NCI-H748 treated with DMSO at 0.1 percent for 48 hours (cell line): ENCODE results near the gene CMC4.
A peak's percentile ranks its signal among the peaks of the same experiment; 100 is the strongest.

Experiments used
- DNase-seq: peaks from one replicate; lab custom pipeline; 2025; lab: John Stamatoyannopoulos, UW

Gene CMC4, protein sequence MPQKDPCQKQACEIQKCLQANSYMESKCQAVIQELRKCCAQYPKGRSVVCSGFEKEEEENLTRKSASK

DNA sequence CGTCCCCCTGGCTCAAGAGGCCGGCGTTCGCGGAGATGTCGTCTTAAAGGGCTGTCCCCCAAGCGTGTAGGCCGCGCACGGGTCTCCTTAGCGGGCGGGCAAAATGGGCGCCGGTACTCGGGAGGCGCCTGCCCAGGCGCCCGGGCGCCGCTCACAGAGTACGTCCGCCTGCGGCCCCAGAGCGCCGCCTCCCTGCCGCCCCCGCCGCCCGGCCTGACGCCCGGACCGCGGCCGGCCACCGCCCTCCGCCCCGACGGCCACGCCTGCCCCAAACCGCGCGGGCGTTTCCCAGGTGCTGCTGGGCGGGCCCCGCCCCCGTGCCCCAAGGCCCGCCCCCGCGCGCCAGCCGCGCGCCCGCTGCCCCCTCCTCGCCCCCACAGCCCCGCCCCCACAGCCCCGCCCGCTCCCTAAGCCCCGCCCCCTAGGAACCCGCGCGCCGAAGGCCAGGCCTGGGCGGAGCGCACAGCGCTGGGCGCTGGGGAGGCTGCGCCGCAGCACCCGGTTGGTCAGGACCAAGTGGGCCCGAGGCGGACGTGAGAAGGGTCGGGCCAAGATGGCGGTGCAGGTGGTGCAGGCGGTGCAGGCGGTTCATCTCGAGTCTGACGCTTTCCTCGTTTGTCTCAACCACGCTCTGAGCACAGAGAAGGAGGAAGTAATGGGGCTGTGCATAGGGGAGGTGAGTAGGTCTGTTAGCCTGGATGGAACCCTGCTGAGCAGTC is at the start of gene CMC4, which contains the start of the genes BRCC3 and MTCP1:
Gene CMC4 (minus strand): TSS at position 162 of the 719 bp plus-strand sequence. CDS start 7,113 bp downstream, outside the sequence.
Gene BRCC3 (plus strand): TSS at position 534 of the 719 bp plus-strand sequence. CDS start 20 bp downstream, at position 554.
Gene MTCP1 (minus strand): TSS at position 162 of the 719 bp plus-strand sequence. CDS start 5,126 bp downstream, outside the sequence.
- peak; percentile 75 for DNase-seq

DNA sequence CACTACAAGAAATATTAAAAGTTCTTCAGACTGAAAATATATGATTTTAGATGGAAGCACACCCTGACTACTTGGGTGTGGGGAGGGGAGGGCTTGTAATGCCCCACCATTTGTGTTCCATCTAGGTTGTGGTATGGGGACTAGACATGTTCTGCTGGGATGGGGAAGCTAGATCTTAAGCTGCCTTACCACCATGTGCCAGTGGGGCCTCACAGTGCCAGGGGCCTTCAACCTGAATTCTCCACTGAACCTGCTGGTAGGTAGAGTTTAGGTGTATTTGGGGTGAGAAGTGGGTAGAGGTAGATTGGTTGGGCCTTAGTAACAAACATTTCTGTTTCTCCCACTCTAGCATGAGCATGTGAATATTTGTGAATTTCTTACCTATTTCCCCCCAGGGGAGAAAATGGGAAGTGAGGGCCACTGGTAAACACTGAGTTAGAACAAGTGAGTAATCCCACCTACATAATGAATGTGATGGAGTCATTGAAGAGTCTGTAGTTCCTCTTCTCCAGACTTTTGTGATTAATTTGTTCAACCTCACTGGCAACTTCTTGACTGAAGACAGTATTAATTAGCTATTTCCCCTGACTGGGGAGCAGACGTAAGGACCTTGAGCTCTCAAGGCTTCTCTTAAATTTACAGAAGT is 44.4 kb upstream of the CMC4 start:
- no peak for DNase-seq

DNA sequence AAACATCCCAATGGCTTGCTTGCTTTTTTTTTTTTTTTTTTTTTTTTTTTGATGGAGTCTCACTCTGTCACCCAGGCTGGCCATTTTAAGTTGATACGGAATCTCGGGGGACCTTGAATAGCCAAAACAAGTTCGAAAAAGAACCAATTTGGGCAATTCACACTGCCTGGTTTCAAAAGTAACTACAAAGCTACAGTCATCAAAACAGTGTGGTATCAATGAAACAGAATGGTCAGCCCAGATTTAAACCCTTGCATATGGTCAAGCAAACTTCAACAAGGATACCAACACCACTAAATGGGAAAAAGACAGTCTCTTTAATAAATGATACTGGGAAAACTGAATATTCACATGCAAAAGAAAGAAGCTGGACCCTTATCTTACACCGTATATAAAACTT is 42.2 kb upstream of the CMC4 start:
- no peak for DNase-seq

DNA sequence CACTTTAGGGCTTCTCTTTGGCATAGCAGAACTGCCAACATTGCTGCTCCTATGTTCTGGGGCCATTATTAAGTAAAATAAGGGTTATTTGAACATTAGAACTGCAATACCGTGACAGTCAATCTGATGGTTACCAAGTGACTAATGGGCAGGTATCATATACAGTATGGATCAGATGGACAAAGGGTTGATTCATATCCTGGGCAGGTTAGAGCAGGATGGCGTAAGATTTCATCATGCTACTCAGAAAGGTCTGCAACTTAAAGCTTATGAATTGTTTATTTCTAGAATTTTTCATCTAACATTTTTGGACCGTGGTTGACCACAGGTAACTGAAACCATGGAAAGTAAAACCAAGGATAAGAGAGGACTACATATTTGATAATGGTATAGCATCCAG is 41.2 kb upstream of the CMC4 start:
- DNase-seq = no peak

DNA sequence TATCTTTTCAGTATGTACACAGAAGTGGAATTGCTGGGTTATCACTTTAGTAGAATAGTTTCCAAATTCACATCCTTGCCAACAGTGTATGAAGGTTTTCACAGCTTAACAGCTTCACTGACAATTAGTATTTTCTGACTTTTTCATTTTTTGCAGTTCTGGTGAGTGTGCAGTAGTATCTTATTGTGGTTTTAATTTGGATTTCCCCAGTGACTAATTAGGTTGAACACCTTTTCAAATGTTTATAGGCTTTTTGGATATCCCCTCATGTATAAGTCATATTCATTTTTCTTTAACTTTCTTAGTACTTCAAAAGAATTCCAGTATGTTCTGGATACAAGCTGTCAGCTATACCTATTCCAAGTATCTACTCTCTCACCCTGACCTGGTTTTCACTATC is 37.5 kb upstream of the CMC4 start:
- no peak for DNase-seq

DNA sequence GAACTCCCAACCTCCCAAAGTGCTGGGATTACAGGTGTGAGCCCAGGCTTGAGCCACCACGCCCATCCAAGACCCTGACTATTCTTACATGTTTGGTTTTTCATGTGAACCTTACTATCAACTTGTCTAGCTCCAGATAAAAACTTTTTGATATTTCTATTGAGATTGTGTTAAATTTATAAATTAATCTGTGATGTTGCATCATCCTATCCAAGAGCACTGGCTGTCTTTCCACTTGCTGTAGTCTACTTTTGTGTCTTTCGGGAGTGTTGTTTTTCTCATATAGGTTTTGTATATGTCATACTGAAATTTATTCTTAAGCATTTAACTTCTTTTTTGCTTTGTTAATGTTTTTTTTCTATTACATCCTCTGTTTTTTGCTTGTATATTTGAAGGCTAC is 35.0 kb upstream of the CMC4 start:
- no peak for DNase-seq

DNA sequence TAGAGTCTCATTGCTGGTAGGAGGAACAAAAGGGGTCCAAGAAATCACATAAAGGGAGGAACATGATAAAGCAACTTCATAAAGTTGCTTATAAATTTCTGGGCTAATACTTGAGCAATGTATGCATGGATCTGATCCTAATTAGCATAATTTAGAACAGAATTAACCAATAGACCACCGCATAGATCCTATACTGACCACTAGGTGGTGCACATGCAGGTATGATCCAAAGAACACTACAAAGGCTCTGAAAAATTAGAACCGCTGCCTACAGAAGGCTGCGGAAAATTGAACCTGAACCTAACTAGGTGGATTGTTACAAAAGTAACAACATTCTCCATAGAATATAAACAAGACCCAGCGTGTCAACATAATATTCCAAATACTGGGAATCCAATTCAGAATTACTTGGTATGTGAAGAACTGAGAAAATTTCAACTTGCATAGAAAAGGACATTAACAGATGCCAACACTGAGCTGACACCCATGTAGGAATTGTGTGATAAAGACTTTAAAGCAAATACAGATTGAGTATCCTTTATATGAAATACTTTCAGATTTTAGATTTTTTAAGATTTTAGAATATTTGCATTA is 23.6 kb upstream of the CMC4 start:
- DNase-seq = peak; percentile 2

DNA sequence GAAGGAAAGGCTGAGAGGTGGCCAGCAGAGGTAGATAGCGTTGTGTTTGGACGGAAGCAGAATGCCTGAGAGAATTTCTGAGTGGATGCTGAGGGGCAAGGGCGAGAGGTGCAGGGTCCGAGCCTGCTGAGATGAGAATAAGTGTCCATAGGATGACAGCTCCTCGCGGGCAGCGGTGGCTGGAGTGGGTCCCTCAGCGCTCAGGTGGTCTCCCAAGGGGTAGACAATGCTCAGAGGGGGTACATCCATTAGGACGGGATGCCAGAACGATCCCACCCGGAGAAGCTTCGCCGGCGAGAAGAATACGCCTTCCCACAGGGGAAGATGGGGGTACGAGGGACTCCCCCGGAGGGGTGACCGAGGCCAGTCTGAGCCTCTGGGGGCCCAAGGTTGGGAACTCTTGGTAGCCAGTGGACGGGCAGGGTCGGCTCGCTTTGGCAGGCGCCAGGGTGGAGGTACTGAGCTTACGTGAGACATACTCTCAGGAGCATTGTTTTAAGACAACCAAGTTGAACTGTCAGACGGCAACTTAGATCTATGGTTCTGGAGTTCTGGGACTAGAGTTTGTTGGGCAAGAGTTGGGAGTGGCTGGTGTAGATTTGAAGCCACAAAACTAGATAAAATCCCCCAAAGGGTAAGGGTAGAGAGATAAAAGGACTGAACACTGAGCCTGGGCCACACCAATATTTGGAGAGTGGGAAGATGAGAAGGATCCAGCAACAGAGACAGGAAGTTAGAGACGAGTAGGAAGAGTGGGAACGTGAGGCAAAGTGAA is 16.2 kb upstream of the CMC4 start:
- DNase-seq = no peak

DNA sequence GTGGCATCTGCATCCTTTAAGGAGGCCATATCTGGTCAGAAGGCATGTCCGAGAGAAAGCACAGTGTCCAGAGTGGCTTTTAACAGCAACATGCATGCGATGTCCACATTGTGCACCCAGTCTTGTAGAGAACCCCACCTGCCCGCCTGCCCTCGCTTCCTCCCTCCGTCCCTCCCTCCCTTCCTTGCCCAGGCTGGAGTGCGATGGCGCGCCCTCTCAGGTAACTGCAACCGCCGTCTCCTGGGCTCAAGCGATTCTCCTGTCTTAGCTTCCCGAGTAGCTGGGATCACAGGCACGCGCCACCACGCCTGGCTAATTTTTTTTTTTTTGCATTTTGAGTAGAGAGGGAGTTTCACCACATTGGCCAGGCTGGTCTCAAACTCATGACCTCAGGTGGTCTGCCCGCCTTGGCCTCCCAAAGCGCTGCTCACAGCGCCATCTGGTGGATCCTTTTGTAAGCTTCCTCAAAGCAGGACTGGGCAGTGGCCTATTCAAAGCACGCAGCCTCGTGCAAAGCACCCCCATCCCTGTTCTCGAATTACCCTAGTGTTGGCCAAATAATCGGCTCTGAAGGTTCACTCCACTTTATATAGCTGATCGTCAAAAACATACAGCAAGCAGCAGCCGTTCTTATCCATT is 15.4 kb upstream of the CMC4 start:
- DNase-seq = no peak

DNA sequence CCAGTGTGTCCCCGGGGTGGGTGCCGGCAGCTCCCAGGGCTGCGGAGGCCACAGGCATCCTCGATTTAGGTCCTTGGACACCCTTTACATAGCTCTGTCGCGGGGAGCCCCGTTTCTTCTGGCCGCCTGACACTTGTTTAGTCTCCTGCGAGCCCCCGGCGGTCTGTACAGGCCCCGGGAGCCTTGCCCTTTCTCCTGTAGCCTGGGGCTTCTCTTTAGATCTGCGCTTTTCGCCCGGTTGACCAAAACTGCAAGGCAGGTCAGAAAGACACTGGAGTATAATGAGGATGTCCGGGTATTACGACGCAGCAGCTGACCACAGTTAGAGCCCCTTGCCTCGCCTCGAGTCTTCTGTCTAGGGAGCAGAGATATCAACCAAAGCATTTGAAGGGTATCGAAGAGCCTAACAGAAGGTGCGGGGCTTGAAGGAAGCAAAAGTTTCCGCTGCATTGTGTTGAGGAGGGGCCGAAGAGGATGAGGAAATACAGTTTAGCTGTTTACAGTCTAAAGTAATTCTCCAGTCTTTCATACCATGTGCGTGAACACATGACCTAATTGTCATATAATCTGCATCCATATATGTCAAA is 851 bp upstream of the CMC4 start:
- DNase-seq = no peak

DNA sequence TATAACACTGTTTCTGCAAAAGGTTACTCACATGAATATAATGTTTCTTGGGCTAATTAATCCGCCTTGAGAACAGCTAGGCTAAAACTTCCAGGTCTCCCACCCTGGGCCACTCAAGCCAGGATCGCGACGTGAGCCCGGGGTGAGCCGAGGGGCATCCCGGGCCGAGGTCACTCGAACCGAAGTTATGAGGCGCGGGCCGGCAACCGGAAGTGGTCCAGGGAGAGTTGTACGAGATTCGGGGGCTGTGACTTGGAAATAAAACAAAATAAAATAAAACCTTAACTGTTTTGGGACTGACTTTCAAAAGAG is 317 bp downstream of the CMC4 start:
- DNase-seq = no peak

DNA sequence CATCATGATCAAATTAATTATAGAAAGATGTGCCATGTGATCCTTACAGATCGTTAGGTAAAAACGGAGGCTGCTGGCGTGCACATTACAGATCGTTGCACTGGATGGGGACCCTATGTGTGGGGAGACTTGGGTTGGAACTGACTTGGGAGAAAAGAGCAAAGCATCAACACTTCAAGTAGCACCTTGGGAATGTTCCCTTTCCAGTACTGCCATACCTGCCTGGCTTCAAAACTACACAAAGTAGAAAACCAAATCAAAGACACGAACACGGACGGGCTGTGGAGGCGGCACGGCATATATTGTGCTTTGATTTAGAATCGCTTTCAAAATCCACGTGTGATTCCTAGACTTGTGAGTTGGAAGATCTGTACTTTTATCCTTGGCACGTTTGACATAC is 898 bp downstream of the CMC4 start:
- DNase-seq = peak; percentile 23

DNA sequence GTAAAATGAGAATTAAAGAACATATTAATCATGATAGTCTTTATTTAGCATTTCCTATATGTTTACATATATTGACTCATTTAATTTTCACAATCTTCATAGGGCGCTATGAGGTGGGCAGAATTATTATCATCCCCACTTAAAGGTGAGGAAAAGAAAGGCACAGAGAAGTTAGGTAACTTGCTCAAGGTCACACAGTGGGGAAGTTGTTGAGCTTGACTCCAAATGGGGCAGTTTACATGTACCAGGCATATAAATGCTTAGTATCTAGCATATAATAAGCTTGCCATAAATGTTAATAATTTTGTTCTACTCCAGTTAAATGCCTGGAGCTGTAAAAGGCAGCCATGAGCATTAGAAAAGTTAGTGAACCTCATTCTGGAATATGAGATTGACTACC is 1.5 kb downstream of the CMC4 start:
- no peak for DNase-seq

DNA sequence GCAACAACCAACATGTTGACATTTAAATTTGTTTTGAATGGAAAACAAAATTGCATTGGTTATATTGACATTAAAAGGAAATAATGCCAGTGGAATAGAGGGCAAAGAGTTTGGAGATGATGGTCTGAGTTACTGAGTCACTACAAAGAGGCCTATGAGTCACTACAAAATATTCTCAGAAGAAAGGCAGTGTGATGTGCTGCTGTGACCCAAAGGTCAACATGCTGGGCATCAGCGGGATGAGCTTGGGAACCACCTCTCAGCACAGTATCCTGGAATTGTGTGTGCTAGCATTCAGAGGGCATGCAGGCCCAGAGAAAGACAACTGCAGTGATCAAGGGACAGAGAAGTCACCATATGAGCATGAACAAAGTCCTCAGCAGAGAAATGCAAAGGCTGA is 2.8 kb downstream of the CMC4 start:
- no peak for DNase-seq

DNA sequence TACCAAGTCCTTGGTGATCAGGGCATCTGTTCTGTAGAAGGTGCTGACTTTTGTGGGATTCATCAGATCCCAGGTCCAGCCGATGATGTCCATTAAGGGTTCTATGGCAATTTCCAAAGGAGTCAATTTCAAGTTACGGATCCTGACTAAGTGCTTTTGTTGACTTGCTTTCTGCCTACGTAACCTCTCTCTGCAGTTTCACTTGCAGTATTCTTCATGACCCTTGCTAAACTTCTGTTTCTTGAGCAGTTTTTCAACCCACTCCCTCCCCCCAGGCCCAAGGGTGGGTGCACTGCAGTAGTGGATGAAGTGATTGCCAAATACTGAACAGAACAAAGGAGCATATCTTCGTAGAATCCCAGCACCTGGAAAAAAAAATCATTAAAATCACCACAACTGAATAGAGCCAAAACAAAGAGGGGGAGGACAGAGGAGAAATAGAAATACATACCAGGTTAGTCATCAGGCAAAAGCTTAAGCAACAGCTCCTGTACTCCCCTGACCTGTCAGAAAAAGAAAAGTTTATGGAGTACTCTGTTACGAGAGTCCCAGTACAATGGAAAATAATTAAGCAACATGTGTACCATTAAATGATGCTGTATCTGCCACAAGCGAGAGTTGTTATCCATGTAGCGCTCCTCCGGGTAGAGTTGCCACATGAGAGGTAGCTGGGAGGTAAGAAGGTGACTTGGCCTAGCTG is 5.8 kb downstream of the CMC4 start:
- DNase-seq = no peak

DNA sequence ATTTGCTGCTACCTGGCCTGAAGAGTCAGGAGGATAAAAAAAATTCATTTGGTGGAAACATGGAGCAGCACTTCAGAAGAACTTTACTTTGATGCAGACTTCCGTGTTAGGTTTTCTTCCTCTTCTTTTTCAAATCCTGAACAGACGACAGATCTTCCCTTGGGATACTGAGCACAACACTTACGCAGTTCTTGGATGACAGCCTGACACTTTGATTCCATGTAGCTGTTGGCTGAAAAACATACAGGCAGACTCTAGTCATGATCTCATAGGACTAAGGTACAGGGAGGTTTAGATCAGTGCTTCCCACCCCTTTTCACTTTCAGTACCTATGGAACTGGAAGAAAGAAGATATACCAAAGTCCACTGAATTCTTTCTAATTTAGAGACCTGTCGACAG is 9.2 kb downstream of the CMC4 start:
- DNase-seq = no peak

DNA sequence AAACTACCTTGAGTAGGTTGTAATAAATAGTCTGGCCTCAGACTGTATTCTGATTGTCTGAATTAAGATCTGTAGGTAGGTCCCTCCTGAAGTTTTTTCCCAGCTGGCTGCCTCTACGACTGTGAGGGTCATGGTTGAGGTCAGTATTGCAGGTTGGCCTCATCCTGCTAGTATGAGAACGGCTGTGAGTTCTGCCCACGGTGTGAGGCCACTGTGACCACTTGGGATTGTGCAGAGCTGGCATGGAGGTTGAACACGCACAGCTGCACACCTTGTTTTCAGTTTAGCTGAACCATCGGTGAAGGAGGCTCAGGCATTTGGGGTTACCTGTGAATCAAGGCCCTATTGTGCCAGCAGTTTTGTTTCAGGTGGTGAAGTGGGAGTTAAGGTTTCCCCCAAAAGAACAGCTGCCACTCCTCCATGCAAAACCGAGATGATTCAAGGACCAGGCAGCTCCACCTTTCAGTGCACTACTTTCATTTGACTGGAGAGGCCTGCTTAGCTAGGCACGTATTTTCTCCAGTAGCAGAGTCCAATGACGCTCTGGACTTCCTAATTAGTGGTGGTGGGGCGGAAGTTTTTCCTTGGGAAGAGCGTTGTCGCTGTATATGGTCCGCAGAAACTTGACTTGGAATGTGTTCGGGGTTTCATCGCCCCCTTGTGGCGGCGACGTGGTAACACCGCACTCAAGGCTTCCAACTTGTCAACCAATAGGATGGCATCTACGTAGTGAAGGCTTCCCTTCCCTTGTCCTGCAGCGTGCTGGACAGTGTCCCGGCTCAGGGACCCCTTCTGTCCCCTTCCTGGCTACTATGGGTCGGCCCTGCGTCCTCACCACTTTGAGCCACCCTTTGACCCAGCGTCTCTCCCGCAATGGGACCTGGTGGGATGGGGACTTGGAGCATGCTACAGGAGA is 13.8 kb downstream of the CMC4 start:
- peak; percentile 52 for DNase-seq

DNA sequence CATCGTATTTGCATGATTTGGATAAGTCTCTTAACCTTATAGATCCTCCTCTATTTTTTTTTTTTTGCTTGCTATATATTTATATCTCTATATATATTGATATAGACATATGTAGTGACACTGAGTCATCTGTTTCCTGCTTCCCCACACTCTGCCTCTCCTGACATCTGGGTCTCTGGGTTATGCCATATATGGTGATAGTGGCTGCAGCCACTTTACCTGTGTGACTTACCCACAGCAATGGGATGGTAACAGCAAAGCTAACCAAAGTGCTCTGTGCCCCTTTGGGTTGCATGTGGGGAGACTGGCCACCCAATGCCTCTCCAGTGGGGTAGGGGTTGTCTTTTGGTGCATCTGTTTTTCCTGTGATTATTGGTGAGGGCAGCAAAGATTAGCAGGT is 14.5 kb downstream of the CMC4 start:
- no peak for DNase-seq

DNA sequence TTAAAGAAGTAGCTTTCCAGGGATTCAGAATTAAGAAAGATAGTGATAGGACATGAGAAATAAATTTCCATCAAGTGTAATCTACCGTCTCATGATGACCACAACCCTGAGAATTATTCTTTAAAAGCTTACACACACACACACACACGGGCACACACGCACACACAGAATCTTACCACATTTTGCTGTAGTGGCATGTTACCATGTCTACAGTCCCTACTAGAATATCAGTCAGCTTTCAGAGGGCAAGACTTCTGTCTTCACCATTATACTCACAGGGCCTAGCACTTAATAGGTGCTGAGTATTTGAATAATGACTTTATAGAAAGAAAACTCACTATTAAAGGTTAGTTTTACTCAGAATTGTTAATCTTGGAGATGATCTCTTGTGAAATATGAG is 15.4 kb downstream of the CMC4 start:
- no peak for DNase-seq

DNA sequence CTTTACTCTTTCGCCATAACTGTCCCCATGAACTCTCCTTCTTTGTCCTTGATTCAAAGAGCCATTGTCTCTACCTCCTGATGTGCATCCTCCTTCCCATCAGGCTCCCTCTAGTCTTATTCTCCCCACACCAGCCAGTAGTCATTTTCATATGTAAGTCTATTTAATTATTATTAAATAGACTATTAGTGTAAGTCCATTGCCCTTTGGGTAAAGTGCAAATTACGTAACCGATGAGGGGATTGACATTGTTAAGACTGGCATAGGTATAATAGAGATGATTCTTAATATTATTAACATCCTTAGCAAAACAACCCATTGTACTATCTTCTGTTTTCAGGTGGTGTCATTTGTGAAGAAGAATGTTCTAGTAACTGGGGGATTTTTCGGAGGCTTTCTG is 16.7 kb downstream of the CMC4 start:
- no peak for DNase-seq
